Fibroblast of skin of back (primary cell): ENCODE data around the gene DIRAS3. TPM values are rescaled to one million over a fixed set of nuclear protein-coding genes. Genes with fewer than 3 reads are reported as not detected.
"Not testable (repeated sequence)": the region's sequence is repeated elsewhere in the genome, so short reads cannot be mapped to it uniquely, and the experiment has no call there.

Experiments
- DNase-seq: peaks from one replicate; pipeline ENCODE4 v3.0.0-alpha.2; 2013
- polyA plus RNA-seq, 2 experiments: library from polyadenylated mRNA; unstranded; fragments of 120-200 nt; gene quantifications; one replicate each; pipeline ENCODE4 v1.2.1, GENCODE V29; 2013; ENCODE audit not compliant: insufficient read length in 2 of 2

DIRAS3 gene, protein sequence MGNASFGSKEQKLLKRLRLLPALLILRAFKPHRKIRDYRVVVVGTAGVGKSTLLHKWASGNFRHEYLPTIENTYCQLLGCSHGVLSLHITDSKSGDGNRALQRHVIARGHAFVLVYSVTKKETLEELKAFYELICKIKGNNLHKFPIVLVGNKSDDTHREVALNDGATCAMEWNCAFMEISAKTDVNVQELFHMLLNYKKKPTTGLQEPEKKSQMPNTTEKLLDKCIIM
- 0.68 TPM for polyA plus RNA-seq (2013, experiment 1 of 2; ENCODE audit: insufficient read length)
- 0.17 TPM for polyA plus RNA-seq (2013, experiment 2 of 2; ENCODE audit: insufficient read length)

DNA sequence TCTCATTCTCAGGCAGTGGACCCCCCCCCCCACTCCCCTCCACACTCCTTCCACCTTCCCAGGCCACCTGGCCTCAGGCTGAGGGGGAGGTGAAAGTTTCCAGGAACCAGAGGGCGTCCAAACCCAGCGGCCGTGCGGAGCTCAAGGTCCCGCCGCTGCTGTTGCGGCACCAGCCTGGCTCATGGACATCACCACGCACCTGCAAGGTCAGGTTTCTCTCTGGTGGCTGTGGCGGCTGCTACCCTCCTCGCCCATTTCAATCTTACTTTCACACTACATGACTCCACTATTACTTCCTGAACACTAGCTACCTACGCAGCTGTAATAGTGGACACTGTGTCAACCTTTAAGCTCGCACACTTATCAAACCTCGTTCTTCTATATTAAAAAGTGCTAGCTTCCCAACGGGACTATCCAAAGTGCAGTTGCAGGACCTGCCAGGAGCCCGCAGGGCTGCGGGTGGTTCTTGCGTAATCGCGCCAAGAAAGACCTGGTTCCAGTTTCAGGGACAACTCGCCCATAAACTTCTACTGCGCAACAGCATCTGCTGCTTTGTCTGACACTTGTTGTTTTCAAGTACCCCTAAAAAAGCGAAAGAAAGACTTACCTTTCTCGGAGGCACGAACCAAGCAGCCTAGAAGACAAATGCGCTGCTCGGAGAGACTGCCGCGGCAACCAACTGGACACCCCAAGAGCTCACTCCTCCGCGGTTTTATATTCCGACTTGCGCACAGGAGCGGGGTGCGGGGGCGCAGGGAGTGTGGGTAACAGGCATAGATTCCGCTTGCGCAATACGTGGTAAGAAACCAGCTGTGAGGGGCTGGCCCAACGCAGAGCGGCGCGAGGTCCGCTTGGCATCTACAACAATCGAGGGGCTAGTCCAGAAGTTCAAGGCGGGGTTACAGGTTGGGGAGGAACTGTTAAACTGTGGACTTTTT lies at the start of gene DIRAS3:
Gene DIRAS3 (minus strand): TSS at position 687 of the 938 bp plus-strand sequence. CDS start 3,330 bp downstream, outside the sequence.
- peak; percentile 6 for DNase-seq

DNA sequence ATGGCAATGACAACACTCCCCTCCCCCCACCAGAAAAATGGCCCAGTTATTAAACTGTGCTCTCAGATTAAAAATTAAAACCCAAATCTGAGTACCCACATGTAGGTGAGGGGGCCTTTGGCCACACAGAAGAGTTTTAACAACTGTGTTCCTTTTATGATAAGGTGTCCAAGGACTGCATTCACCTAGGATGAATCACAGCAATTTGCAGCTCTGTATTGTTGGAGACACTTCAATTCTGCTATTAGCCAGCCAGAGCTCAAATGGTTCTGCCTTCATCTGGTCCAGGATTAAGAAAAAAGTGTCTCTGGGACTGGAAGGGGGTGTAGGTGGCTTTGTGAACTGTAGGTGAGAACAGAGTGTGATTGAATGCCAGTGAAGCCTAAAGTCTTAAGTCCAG lies 43.3 kb upstream of the DIRAS3 start:
- no peak for DNase-seq

DNA sequence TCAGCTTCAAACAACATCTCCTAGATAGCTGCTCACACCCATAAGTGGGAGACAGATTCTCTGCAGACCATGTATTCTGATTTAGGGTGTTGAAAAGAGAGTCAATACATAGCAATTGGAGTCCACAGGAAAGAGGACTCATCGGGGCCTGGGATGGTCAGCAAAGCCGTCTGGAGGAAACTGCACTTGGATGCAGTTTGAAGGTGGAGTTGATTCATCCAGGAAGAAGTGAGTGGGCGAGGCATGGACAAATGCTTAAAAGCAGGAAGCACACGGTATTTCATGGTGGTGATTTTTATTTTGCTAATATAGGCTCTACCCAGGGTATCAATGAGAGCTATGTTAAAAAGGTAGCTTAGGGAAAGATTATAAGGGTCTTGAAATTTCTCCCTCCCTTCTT lies 36.8 kb upstream of the DIRAS3 start:
- no peak for DNase-seq

DNA sequence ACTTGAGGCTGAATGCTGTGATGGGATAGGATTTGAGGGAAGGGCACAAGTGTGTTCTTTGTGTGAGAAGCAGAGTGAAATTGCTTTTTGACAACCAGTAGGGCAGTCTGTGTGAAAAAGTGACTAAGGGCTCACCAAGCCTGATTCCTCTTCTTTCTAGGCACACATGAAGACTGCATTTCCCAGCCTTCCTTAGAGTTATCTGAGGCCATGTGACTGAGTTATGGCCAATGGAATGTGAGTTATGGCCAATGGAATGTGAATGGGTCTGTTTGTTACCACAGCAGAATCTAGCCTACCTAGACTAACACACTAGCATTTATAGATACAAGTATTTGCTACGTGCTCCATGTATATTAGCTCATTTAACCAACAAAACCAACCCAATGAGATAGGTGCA lies 35.3 kb upstream of the DIRAS3 start:
- peak; percentile 11 for DNase-seq

DNA sequence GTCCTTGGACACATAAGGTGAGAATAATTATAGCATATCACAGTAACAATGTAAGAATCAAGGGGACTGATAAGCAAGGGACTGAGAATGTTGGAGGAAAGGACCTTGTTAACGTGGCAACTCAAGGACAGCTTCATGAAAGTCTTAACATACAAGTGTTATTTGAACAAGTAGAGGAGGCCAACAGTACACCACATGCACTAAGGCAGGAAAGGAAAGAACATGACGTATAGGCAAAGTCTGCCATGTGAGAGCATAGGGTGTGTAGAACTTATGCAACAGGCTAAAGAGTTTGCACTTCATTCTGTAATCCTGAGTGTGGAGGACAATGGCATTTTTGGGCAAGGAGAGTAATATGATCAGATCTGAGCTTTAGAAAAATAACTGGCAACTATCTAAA lies 33.3 kb upstream of the DIRAS3 start:
- DNase-seq, result no peak

DNA sequence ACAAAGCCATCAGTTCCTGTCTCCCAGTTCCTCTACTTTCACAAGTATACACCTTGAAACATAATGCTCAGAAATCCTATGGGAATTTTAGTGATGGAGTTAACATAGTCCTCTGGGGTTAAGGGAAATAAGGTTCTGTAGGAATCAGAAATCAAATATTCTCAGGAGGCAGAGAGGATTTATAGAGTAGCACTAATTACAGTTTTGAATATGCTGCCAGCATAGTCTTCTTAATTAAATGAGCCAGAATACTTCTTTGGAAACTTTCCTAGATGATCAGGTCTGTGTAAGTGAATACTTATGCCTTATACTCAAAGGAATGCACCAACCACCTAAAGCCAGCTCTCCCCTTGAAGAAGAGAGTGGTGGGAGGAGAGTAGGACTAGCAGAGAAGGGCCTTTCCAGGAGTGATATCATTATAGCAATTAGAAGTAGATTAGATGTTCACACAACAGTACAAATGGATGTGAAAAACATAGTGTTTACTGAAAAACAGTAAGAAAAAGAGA lies 31.4 kb upstream of the DIRAS3 start:
- DNase-seq, result no peak

DNA sequence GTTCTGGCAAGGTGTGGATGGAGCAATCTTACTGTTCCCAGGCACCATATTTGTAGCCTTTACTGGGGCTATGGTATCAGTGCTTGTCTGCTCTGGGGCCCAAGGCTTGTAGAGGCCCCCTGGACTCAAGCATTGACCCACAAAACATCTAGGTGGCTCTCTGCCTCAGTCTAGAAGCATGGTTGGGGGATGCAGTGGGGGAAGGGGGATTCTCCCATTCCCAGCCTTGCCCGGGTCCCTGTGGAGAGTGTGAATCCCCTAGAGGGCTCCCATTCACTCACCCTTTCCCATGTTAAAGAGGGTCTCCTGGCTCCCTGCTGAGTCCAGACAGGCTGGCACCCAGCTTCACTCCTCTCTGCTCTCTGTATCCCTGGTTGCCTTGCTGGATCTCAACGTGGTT lies 28.2 kb upstream of the DIRAS3 start:
- DNase-seq, result no peak

DNA sequence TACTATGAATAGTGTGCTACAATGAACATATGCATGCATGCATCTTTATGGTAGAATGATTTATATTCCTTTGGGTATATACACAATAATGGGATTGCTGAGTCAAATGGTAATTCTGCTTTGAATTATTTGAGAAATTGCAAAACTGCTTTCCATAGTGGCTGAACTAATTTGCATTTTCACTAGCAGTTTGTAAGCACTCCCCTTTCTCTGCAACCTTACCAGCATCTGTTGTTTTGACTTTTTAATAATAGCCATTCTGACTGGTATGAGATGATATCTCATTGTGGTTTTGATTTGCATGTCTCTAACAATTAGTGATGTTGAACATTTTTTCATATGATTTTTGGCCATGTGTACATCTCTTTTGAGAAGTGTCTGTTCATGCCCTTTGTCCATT lies 24.0 kb upstream of the DIRAS3 start:
- no peak for DNase-seq

DNA sequence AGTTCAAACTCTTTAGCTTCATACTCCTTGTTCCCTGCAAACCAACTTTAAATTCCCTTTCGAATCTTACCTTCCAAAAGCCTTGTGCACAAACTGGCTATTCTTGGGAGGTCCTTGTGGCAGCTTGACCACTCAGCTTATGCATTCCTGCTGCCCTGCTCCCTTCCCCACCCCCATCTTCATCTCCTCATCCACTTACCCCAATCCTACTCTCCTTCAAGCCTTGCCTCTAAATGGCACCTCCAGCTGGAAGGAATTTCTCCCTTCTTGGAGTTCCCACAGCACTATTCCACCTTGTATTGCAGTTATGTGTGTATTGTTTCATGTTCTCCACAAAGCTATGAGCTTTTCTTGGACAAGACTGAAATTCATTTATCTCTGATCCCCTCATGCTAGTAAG lies 15.3 kb upstream of the DIRAS3 start:
- DNase-seq, result no peak

DNA sequence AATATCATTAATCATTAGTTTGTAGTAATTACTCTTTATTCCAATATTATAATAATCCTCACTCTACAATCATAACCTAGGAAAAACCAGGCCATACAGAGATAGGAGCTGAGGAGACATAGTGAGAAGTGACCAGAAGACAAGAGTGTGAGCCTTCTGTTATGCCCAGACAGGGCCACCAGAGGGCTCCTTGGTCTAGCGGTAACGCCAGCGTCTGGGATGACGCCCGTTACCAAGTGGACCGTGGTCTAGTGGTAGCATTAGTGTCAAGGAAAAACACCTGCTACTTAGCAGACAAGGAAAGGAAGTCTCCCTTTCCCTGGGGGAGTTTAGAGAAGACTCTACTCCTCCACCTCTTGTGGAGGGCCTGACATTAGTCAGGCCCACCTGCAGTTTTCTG lies 7.6 kb upstream of the DIRAS3 start:
- not testable (repeated sequence) for DNase-seq

DNA sequence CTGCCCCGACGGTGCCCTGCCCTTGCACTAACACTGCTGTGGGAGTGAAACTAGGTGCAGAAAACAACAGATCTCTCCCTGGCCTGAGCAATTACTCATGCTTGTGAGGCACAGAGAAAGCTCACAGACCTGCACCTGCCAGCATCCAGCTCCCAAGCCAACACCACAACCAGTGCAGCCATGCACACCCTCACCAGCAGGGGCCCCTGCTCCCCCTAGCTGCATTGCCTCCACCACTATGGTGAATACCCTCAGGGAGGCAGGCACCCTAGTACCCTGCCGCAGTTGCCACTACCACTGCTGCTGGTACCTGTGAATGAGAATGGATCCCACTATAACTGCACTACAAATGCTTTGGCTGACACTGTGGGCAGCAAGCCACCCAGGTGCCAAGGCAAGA lies 7.1 kb upstream of the DIRAS3 start:
- DNase-seq, result no peak

DNA sequence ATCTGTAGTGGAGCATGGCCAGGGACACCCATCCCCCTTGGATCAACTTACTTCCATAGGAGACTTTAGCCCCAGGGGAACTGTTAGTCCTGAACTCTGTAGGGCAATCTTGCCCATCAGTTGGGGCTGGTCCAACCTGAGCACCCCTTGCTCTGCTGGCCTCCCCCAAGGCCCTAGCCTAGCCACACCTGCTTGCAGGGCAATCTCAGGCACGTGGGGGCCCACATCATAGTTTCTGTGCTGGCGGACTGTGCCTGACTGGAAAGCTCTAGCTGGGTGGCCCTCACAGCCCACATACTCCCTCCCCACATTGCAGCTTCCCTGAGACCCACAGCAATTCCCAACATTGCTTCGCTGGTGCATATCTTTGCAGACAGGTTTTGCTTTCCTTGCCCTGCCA lies 6.6 kb upstream of the DIRAS3 start:
- no peak for DNase-seq

DNA sequence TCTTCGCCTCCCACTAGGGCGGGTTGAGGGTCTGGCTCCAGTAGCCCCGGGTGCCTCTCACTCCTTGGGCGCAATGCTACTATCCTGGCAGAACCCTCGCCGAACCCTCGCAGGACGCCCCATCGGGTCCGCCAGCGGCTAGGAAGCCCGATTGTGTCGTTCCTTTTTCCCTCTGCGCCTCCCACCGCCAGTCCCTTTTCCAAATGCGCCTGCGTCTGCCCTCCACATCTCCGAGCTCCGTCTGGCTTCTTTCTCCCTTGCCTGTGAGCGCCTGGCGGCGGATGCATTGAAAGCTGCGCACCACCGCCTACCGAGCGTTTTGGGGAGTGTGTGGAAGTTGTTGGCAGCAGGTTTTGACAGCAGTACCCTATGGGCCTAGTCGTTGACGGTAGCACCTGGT lies 1.0 kb upstream of the DIRAS3 start:
- DNase-seq, result peak; percentile 74

DNA sequence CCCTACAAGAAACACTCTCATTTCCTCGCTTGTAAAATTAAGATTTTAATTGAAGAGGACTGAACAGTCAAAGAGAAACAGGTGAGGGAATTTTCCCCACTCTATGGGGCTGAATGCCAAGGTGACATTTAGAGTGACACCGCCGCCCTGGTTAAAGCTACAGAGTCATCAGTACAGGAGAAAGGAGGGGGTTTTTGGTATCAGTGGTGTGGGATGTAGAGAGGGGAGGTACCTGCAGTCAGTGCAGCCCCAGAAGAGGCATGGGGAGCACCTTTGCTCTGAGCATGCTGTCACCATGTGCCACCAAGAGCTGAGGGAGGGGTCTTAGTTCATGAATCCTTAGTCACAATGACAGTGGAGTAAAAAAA lies 2.8 kb downstream of the DIRAS3 start:
- no peak for DNase-seq

DNA sequence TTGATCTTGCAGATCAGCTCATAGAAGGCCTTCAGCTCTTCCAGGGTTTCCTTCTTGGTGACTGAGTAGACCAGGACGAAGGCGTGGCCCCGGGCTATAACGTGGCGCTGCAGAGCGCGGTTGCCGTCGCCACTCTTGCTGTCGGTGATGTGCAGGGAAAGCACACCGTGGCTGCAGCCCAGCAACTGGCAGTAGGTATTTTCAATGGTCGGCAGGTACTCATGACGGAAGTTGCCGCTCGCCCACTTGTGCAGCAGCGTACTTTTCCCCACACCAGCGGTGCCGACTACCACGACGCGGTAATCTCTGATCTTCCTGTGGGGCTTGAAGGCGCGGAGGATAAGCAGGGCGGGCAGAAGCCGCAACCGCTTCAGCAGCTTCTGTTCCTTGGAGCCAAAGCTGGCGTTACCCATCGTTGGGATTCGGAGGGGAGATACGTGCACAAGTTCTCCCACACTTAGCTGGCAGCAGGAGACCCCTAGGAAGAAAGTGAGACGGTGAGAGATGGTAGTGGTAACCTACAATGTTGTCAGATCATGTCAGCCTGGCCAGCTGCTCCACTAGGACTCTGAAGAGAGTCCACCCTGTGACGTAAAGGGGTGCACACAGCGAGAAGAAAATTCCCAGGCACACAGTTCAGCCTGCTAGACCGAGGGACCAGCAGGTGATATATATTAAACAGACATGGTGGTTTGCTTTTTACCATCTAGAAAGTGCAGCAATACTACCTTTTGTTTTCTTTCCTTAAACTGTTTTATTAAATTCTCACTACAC lies 3.4 kb downstream of the DIRAS3 start:
- DNase-seq, result no peak

DNA sequence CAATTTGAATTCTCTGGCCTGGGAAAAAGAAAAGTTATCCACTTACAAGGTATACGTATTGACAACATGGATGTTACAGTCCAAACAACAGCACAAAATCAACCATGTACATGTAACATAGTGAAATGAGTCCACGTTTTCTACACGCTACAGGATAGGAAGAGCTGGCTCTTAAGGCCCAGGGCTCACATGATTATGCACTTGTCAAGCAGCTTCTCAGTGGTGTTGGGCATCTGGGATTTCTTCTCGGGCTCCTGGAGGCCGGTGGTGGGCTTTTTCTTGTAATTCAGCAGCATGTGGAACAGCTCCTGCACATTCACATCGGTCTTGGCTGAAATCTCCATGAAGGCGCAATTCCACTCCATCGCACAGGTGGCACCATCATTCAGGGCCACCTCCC lies 4.0 kb downstream of the DIRAS3 start:
- no peak for DNase-seq

DNA sequence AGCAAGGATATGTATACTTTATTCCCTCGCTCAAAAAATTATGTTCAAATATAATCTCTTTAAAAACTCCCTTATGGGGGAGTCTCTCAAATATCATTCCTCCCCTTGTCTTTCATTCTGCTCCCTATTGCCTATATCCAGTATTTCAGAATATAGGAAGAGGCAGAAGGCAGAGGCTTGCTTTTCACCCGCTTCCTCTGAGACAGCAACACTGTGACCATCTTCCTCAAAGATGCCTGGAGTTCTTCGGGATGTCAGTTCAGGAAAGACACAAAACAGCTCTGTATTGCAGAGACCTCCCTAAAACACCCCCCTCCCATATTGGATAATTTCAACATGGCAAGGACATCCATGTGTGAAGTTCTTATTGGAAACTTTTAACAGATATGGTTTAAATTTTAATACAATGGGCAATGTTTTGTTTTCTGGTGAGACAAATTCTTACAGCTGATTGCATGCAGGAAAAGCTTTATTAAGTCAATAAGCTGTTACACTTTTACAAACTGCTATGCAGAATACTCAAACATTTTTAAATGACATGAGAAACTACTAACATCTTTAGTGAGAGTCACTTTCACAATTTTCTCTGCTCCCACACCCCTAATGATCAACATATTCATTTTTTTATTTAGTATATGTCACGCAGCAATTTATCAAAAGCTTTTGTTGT lies 4.8 kb downstream of the DIRAS3 start:
- no peak for DNase-seq

DNA sequence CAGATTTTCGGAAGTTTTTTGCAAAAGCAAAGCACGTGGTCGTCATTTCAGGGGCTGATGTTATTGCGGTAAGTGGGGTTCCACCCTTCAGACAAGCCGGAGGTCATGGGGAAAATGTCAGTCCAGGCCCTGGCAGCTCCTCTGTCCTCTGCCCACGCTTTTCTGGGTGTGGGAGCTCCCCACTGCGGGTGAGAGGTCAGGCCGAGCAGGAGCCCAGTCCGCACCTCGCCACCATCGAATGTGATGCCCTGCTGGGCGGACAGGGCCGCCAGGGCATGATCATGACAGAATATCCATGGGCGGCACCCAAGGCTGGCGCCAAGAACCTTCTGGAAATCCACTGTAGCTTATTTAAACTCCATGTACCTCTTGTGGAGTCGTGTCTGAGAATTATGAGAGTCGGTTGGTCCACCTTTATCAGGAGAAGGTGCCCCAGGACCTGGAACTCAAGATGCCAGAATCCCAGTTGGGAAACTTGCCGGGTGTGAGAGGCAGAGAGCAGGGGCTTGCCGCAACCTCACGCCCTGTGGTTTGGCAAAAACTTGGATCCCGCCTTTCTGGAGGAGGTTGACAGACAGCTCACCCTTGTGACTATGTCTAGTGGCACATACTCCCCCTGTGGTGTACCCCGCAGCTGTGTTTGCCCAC lies 6.9 kb downstream of the DIRAS3 start:
- no peak for DNase-seq

DNA sequence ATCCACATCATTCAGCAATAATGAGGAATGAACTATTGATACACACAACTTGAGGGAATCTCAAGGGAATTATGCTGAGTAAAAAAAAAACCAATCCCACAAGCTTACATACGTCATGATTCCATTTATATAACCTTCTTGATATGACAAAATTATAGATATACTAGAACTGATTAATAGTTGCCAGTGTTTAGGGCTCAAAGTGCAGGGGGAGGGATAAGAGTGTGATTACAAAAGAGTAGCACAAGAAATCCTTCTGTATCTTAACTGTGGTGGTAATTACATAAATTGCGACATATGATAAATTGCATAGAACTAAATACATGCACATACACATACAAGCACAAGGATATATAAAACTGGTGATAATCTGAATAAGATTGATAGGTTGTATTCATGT lies 13.5 kb downstream of the DIRAS3 start:
- DNase-seq, result no peak

DNA sequence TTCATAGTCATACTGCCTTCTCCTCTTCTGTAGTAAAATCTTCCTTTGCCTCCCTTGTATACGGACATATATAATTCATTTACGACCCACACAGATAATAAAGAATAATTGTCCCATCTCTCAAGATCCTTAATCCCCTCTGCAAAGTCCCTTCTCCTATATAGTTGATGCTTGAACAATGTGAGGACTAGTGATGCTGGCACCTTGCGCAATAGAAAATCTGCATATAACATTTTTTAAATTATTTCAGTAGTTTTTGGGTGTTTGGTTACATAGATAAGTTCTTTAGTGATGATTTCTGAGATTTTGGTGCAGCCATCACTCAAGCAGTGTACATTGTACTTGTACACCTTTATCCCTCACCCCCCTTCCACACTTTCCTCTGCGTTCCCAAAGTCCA lies 21.0 kb downstream of the DIRAS3 start:
- DNase-seq, result no peak

DNA sequence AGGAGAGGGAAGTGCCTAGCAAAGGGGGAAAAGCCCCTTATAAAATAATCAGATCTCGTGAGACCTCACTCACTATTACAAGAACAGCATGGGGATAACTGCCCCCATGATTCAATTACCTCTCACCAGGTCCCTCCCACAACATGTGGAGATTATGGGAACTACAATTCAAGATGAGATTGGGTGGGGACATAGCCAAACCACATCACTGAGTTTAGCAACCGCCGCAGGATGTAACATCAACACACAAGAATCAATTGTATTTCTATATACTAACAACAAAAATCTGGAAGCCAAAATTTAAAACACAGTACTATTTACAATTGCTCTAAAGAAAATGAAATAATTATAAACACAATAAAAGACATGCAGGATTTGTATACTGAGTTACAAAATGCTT lies 21.9 kb downstream of the DIRAS3 start:
- DNase-seq, result no peak
